OCI-LY7 (cell line): Measurements from ENCODE around the gene CTNNA3. TPM values are rescaled to one million over a fixed set of nuclear protein-coding genes. Genes with fewer than 3 reads are reported as not detected.

ENCODE experiments used
- BruUV-seq: library from RNA; stranded (reverse); fragments of 400-500 nt; replicated peaks from 2 replicates; lab custom pipeline; 2021; lab: Mats Ljungman, UMichigan
- CTCF ChIA-PET: fragments of 300-600 bp; sonication (Branson Sonifier 250); formaldehyde crosslinking; loops from one replicate; lab custom pipeline; 2022; ENCODE audit warnings: antibody characterized with exemption; ENCODE audit not compliant: unreplicated experiment; lab: Charles Lee
- POLR2A ChIA-PET: fragments of 300-600 bp; sonication (Branson Sonifier 250); formaldehyde crosslinking; loops from one replicate; lab custom pipeline; 2022; ENCODE audit warnings: antibody characterized with exemption; lab: Charles Lee
- DNase-seq: peaks from one replicate; pipeline ENCODE4 v3.0.0-alpha.2; 2015; ENCODE audit warnings: low spot score
- H2AFZ ChIP-seq: fragments of 200-600 bp; sonication (generic), shearing (Covaris generic); 2 replicates; pipeline ENCODE4 v1.6.1; 2014; ENCODE audit warnings: mild to moderate bottlenecking, antibody characterized with exemption, low read length, moderate library complexity
- H3K27ac ChIP-seq: fragments of 200-600 bp; sonication (generic); 2 replicates; pipeline ENCODE4 v1.5.1; 2014; ENCODE audit warnings: mixed run types, low read depth, mild to moderate bottlenecking, moderate library complexity, low read length, inconsistent platforms; ENCODE audit not compliant: poor library complexity, severe bottlenecking
- H3K36me3 ChIP-seq: fragments of 200-600 bp; sonication (generic); 2 replicates; pipeline ENCODE4 v1.6.1; 2014; ENCODE audit warnings: mild to moderate bottlenecking, antibody characterized with exemption, low read length, moderate library complexity, mixed read lengths; ENCODE audit not compliant: insufficient read depth
- H3K4me1 ChIP-seq: fragments of 200-600 bp; sonication (generic); 2 replicates; pipeline ENCODE4 v1.5.1; 2014; ENCODE audit warnings: mild to moderate bottlenecking, low read length; ENCODE audit not compliant: insufficient read depth, poor library complexity, severe bottlenecking
- H3K4me2 ChIP-seq: fragments of 200-600 bp; sonication (generic); 2 replicates; pipeline ENCODE4 v1.6.1; 2014; ENCODE audit warnings: mild to moderate bottlenecking, low read length
- H3K4me3 ChIP-seq: fragments of 200-600 bp; sonication (generic); 2 replicates; pipeline ENCODE4 v1.5.1; 2014; ENCODE audit warnings: mild to moderate bottlenecking, low read depth, low read length; ENCODE audit not compliant: poor library complexity, severe bottlenecking
- H3K79me2 ChIP-seq: fragments of 200-600 bp; sonication (generic); 2 replicates; pipeline ENCODE4 v1.6.1; 2016; ENCODE audit warnings: low read depth, mild to moderate bottlenecking, low read length, moderate library complexity, mixed read lengths; ENCODE audit not compliant: insufficient read depth
- H3K9me2 ChIP-seq: fragments of 200-600 bp; sonication (generic); 2 replicates; pipeline ENCODE4 v1.6.1; 2016; ENCODE audit warnings: mild to moderate bottlenecking, low read length, mixed read lengths; ENCODE audit not compliant: insufficient read depth
- H3K9me3 ChIP-seq: fragments of 200-600 bp; sonication (generic); 2 replicates; pipeline ENCODE4 v1.6.1; 2014; ENCODE audit warnings: mild to moderate bottlenecking, mixed run types, low read length, mixed read lengths
- H4K20me1 ChIP-seq: fragments of 200-600 bp; sonication (generic); 2 replicates; pipeline ENCODE4 v1.6.1; 2014; ENCODE audit warnings: mild to moderate bottlenecking, antibody characterized with exemption, low read length, moderate library complexity, mixed read lengths; ENCODE audit not compliant: insufficient read depth
- CTCF ChIP-seq: fragments of 200-600 bp; sonication (generic); conservative IDR thresholded peaks from 2 replicates; pipeline ENCODE4 v1.5.1; 2014; ENCODE audit warnings: mild to moderate bottlenecking, antibody characterized with exemption, low read length, moderate library complexity, mixed read lengths
- EZH2phosphoT487 ChIP-seq: fragments of 200-600 bp; sonication (generic); IDR thresholded peaks from 2 replicates; pipeline ENCODE4 v1.6.1; 2018; ENCODE audit warnings: low read depth, borderline replicate concordance, mild to moderate bottlenecking, mixed run types, antibody characterized with exemption, low read length, moderate library complexity, mixed read lengths
- intact Hi-C: fragments of 100-400 bp; cut with micrococcal nuclease; formaldehyde crosslinking; loops from one replicate; pipeline ENCODE4 v1.10.0; 2022; ENCODE audit not compliant: unreplicated experiment
- total RNA-seq, 2 experiments: library from RNA; depleted of rRNA in 1 of 2; stranded (reverse); fragments of >200 nt in 1 of 2; shearing (Covaris generic) in 1 of 2; gene quantifications; 2 replicates each; pipeline ENCODE4 v1.2.3, GENCODE V29; 2014 to 2022

Gene CTNNA3
- total RNA-seq, 2 experiments from 2014 or later: not detected

- H4K20me1 ChIP-seq: no peaks in the 10 kb centered on the region
- H3K4me2 ChIP-seq: no peak overlapping the region
- H3K79me2 ChIP-seq: no peaks in the 10 kb centered on the region
- BruUV-seq: no TSS peak
- no peak for DNase-seq
- H2AFZ ChIP-seq: no peak overlapping the region
- ChIA-PET CTCF (no interaction called here), POLR2A (interaction anchor here (0.6 kb wide), 1 partner anchor 34 kb away, joined by 3 read pairs; no protein-coding TSS in a partner anchor)
- no peak overlapping the region for H3K27ac ChIP-seq
- no peaks in the 10 kb centered on the region; the same call in 1 of the 2 replicates for H3K9me3 ChIP-seq
- intact Hi-C loops: no loop called here
- H3K4me1 ChIP-seq: no peaks in the 10 kb centered on the region
- H3K9me2 ChIP-seq: no peaks in the 10 kb centered on the region
- no peak overlapping the region for H3K4me3 ChIP-seq
- H3K36me3 ChIP-seq: no peaks in the 10 kb centered on the region
- no peak for TF ChIP-seq CTCF
- no peak for TF ChIP-seq EZH2phosphoT487
Measured at GRCh38 chr10:67662415-67662814, 33.6 kb downstream of the CTNNA3 start.

GRCh38 chr10:67659497-67659896, 36.5 kb downstream of the CTNNA3 start:
- ChIA-PET CTCF (no interaction called here), POLR2A (interaction anchor here (0.6 to 1.2 kb wide), 7 partner anchors 18 to 126 kb away, joined by 3 to 4 read pairs (median 3); partner anchors contain the start of gene CTNNA3)
- no peaks in the 10 kb centered on the region for H3K9me2 ChIP-seq
- H4K20me1 ChIP-seq: no peaks in the 10 kb centered on the region
- H3K4me1 ChIP-seq: no peaks in the 10 kb centered on the region
- H3K4me2 ChIP-seq: no peak overlapping the region
- no peaks in the 10 kb centered on the region for H3K79me2 ChIP-seq
- DNase-seq: no peak
- no peaks in the 10 kb centered on the region for H3K36me3 ChIP-seq
- no peak overlapping the region for H3K27ac ChIP-seq
- TF ChIP-seq EZH2phosphoT487 (no peak), CTCF (no peak)
- no peak overlapping the region for H2AFZ ChIP-seq
- H3K9me3 ChIP-seq: no peaks in the 10 kb centered on the region; the same call in 1 of the 2 replicates
- intact Hi-C loops: no loop called here
- H3K4me3 ChIP-seq: no peak overlapping the region
- BruUV-seq: no TSS peak

- ChIA-PET CTCF (no interaction called here), POLR2A (no interaction called here)
- H2AFZ ChIP-seq: no peak overlapping the region
Measured at GRCh38 chr10:67657775-67658174, 38.2 kb downstream of the CTNNA3 start.

More at GRCh38 chr10:67657775-67658174, 38.2 kb downstream of the CTNNA3 start:
- Histone ChIP-seq H3K4me1 (no peaks in the 10 kb centered on the region), H3K36me3 (no peaks in the 10 kb centered on the region), H3K9me3 (no peaks in the 10 kb centered on the region; the same call in 1 of the 2 replicates), H4K20me1 (no peaks in the 10 kb centered on the region), H3K4me2 (no peak overlapping the region), H3K79me2 (no peaks in the 10 kb centered on the region), H3K27ac (no peak overlapping the region), H3K4me3 (no peak overlapping the region), H3K9me2 (no peaks in the 10 kb centered on the region)
- DNase-seq: no peak
- BruUV-seq: no TSS peak
- TF ChIP-seq CTCF (0 out of 2 replicates have a peak, but pooled peaks have one; percentile 13), EZH2phosphoT487 (no peak)
- intact Hi-C loops: no loop called here
